Measurements from ENCODE around the gene LMX1B.

- TF ChIP-seq POLR2AphosphoS5 (IDR thresholded peaks at IDR 0.05; ENCODE audit: low read depth, low read length), result no peak
- TF ChIP-seq REST (IDR thresholded peaks at IDR 0.05; ENCODE audit: insufficient read depth in 1 of 2, low read depth in 2 of 2, low read length in 2 of 2), result no peak
These were observed 5.2 kb upstream of the LMX1B start for GRCh38 chr9:126608551-126608950.

All from PFSK-1 (cell line).